Measurements from ENCODE around the gene MRPL54. TPM values are rescaled to one million over a fixed set of nuclear protein-coding genes. Genes with fewer than 3 reads are reported as not detected.

The MRPL54 gene
- polyA plus RNA-seq, 2 of the 4 experiments (the other 2 are of a cell fraction), result 30.8 to 47.5 TPM

- TF ChIP-seq RCOR1 (IDR thresholded peaks at IDR 0.05; ENCODE audit: low read depth, low read length) (no peak), ZC3H11A (IDR thresholded peaks at IDR 0.05) (no peak), RNF2 (IDR thresholded peaks at IDR 0.05; ENCODE audit: borderline replicate concordance, low read depth) (no peak), ZSCAN20 (CRISPR knock-in tag; IDR thresholded peaks at IDR 0.05) (no peak)
Observed at GRCh38 chr19:3805859-3806258, 43.4 kb downstream of the MRPL54 start (continued).

- ChIA-PET CTCF (interaction anchor here (0.9 kb wide), 1 partner anchor 15 kb away, joined by 5 read pairs; no protein-coding TSS in a partner anchor), POLR2A (no interaction called here)
- Histone ChIP-seq H3K27ac (no peak overlapping the region), H3K4me2 (no peak overlapping the region), H3K9me3 (no peaks in the 10 kb centered on the region), H3K4me3 (no peak overlapping the region), H3K4me1 (no peaks in the 10 kb centered on the region)
- no peak for TF ChIP-seq RFX5 (IDR thresholded peaks at IDR 0.05)
- TF ChIP-seq MAFK (IDR thresholded peaks at IDR 0.05; ENCODE audit: partially characterized antibody), result no peak
- no peak for TF ChIP-seq SMC3 (IDR thresholded peaks at IDR 0.05)
- TF ChIP-seq EHF (CRISPR knock-in tag; IDR thresholded peaks at IDR 0.05), result no peak
- no peak for TF ChIP-seq POLR2A (IDR thresholded peaks at IDR 0.05; ENCODE audit: low read length)
- no peak for TF ChIP-seq CEBPB (IDR thresholded peaks at IDR 0.05)
- TF ChIP-seq ESRRA (IDR thresholded peaks at IDR 0.05; ENCODE audit: borderline replicate concordance, low read length), result no peak
- TF ChIP-seq NPAS2 (CRISPR knock-in tag; IDR thresholded peaks at IDR 0.05; ENCODE audit: borderline replicate concordance), result no peak
- no peak for TF ChIP-seq HOXB5 (CRISPR knock-in tag; IDR thresholded peaks at IDR 0.05)
- no peak for TF ChIP-seq HOXA7 (CRISPR knock-in tag; IDR thresholded peaks at IDR 0.05)
- TF ChIP-seq POLR2AphosphoS2 (conservative IDR thresholded peaks at IDR 0.05; ENCODE audit: low read length), result no peak
- TF ChIP-seq GATA3 (IDR thresholded peaks at IDR 0.05; ENCODE audit: borderline replicate concordance), result no peak
- no peak for TF ChIP-seq KDM5A (IDR thresholded peaks at IDR 0.05)
- no peak for TF ChIP-seq TP53 (CRISPR knock-in tag; IDR thresholded peaks at IDR 0.05)
- TF ChIP-seq, protein P1, sequence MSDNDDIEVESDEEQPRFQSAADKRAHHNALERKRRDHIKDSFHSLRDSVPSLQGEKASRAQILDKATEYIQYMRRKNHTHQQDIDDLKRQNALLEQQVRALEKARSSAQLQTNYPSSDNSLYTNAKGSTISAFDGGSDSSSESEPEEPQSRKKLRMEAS (IDR thresholded peaks at IDR 0.05), result no peak
- TF ChIP-seq JUNB (IDR thresholded peaks at IDR 0.05), result no peak
- no peak for TF ChIP-seq RARB (CRISPR knock-in tag; IDR thresholded peaks at IDR 0.05)
- TF ChIP-seq JUN (IDR thresholded peaks at IDR 0.05), result no peak
- no peak for TF ChIP-seq BHLHE40 (IDR thresholded peaks at IDR 0.05; ENCODE audit: low read depth, low read length)
- no peak for TF ChIP-seq MYC (IDR thresholded peaks at IDR 0.05; ENCODE audit: borderline replicate concordance, low read length)
- WGBS (ENCODE audit: missing lambda C conversion rate), result 60% methylated on average over 4 of the region's 19 CpGs
- DNase-seq (ENCODE audit: low read depth in 1 of 2, low spot score in 1 of 2) (no peak), FAIRE-seq (no peak), ATAC-seq (no peak)
Observed at GRCh38 chr19:3807131-3807480, 44.6 kb downstream of the MRPL54 start.

GRCh38 chr19:3807574-3808354 is 45.3 kb downstream of the MRPL54 start:
- FAIRE-seq (no peak), ATAC-seq (no peak), DNase-seq (ENCODE audit: low read depth in 1 of 2, low spot score in 1 of 2) (no peak)
- no peak overlapping the region for H3K4me3 ChIP-seq
- no peak overlapping the region for H3K27ac ChIP-seq
- ChIA-PET CTCF (interaction anchor here (1.3 kb wide), 2 partner anchors 13 to 161 kb away, joined by 3 read pairs; no protein-coding TSS in a partner anchor), POLR2A (no interaction called here)
- no peaks in the 10 kb centered on the region for H3K9me3 ChIP-seq
- no peak overlapping the region for H3K4me2 ChIP-seq
- 83% methylated on average over 27 of the region's 35 CpGs for WGBS (ENCODE audit: missing lambda C conversion rate)
- TF ChIP-seq RARB (CRISPR knock-in tag; IDR thresholded peaks at IDR 0.05), result no peak
- no peak for TF ChIP-seq SREBF2 (IDR thresholded peaks at IDR 0.05)
- H3K4me1 ChIP-seq, result no peaks in the 10 kb centered on the region

Measured in A549 (cell line).